HG03460 (cell line): Measurements from ENCODE around the gene CYYR1.

Experiments used
- ATAC-seq: cut with Tn5 transposase; IDR thresholded peaks from one replicate; pipeline ENCODE4 v1.9.1; 2021; ENCODE audit not compliant: unreplicated experiment

CYYR1 gene

DNA sequence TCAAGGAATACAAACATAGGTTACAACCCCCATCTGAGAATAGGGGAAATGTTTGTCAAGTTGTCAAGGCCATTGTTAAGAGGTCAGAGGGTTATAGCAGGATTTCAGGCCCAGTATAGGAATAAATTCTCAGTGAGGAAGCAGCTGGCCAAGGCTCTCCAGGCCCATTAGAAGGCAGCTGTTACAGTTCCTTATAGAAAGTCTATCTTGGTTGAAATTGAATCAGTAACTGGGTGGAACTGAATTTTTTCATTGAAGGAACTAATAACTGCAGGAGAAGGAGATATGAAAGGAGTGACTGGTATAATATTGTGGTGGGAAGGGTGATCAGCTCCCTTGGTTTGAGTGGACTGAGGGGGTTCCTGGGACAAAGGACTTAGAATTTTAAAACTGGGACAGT is 134.1 kb downstream of the CYYR1 start:
- no peak for ATAC-seq

DNA sequence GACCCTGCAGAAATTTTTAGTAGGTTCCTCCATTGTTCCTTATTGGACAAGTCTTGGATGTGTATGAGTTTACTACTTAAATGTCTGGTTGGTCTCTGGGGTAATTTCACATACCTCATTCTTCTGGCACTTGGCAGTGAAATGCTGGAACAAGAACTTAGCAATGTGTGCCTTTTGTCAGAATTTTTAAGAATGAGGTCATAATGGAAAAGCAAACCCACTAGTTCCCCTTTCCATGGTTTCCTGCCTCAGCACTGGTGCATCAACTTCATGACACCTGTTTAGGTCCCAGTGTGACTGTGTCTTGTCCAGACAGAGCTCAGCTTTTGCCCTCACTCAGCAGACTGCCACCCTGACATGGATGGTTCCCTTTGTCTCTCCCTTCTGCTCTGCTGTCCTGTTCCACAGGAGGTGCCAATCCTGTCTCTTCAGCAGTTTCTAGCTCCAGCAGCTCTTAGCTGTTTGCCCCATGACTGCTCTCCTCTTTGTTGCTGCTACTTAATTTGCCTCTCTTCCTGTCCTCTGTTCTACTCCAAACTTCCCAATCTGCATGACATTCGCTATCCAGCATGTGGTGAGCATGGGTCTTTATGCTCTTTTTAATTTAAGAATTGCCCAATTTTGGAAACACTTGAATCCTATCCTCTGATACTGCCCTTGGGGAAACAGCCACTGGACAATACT is 135.6 kb downstream of the CYYR1 start:
- ATAC-seq = no peak

- ATAC-seq = no peak
Observed at GRCh38 chr21:26433386-26433785, 139.7 kb downstream of the CYYR1 start.

GRCh38 chr21:26432410-26432809 is 140.7 kb downstream of the CYYR1 start:
- ATAC-seq = no peak

DNA sequence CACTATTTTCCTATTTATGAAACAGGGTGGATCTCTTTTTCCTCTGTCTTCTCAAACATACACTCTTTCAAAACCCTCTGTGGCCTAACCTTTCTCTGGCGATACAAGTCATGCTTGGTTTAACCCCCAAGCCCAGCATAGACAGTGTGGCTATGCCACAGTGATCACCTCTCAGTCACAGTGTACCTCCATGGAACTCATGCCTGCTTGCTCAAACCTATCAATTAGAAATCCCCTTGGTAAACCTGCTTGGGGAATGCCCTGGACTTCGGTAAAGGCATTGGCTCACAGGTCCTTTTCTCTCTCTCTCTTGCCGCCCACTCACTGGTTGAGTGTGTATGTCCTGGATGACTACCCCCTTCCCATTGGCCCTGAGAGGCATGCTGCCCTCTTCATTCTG is 147.5 kb downstream of the CYYR1 start:
- no peak for ATAC-seq

GRCh38 chr21:26423511-26423910 is 149.6 kb downstream of the CYYR1 start:
- ATAC-seq = no peak

GRCh38 chr21:26422706-26423105 is 150.4 kb downstream of the CYYR1 start:
- no peak for ATAC-seq

- ATAC-seq = no peak
Observed at GRCh38 chr21:26422138-26422537, 150.9 kb downstream of the CYYR1 start.

- ATAC-seq = no peak
Observed at GRCh38 chr21:26421724-26422123, 151.4 kb downstream of the CYYR1 start.
